M059J (cell line): ENCODE results near the gene ETF1. TPM values are rescaled to one million over a fixed set of nuclear protein-coding genes. Genes with fewer than 3 reads are reported as not detected.
A peak's percentile ranks its signal among the peaks of the same experiment; 100 is the strongest.
"Not testable (repeated sequence)": the region's sequence is repeated elsewhere in the genome, so short reads cannot be mapped to it uniquely, and the experiment has no call there.

Experiments
- DNase-seq: peaks from one replicate; pipeline ENCODE4 v3.0.0-alpha.2; 2012; ENCODE audit warnings: low read depth
- total RNA-seq: library from RNA; depleted of rRNA; stranded (reverse); fragments of >200 nt; shearing (Covaris generic); gene quantifications from 2 replicates; pipeline ENCODE4 v1.2.3, GENCODE V29; 2014

Gene ETF1
- total RNA-seq, 1 experiment from 2014 or later: 91.3 TPM

DNA sequence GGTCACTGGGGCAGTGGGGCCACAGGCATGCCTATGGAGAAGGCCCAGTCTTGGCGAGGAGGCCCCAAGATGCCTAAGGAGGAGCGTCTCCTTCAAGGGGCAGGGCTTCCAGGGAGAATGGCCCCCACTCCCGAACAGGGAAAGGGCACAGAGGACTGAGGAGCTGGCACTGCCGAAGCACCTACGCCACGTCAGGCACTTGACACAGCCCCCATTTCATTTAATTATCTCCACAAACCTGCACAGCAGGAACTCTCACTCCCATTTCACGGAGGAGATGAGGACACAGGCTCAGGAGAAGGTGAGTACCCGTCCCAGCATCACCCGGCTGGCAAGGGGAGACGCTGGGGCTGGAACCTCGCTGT is 51.8 kb downstream of the ETF1 start:
- no peak for DNase-seq

DNA sequence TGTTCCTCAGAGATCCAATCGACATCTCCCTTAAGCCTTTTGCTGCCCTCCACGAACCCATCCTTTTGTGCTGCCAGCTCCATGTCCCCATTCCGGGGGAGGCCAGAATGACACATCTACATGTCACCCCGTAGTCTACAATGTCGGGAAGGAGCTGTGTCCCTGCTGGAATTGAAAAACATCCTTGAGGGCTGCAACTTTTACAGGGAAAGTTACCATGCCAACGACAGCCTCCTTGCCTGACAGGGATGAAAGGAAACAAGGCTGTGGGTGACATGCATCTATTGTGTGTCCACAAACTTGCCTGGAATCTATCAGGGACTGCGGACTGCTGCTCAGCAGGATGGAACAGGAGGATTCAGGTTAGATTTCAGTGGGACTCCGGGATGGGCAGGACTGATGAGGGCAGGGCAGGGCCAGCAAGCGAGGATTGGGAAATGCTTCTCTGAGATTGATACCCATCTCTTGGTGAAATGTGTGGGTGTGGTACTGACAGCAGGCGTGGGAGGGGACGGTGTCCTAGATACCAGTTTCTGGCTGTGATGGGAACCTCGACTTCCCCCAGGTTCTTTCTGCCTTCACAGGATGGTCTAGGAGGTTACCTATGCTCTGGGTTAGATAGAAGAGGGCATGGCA is 52.3 kb downstream of the ETF1 start:
- peak; percentile 18 for DNase-seq

DNA sequence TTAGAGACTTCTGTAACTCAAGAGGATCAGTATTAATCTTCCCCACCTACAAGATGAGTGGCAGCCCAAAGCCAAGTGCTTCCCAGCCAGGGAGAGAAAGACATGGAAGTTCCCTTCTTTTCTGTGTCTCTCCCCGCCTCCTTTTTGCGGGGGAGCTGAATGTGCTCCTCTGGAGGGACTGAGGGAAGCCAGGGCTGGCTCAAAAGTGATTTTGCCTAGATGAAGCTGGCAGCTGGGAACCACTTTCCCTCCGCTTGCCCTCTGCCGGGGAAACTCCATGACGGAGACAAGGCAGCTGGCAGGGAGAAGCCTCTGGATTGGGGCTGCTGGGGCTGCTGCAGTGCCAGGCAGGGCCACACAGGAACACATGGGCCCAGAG is 53.4 kb downstream of the ETF1 start:
- no peak for DNase-seq

DNA sequence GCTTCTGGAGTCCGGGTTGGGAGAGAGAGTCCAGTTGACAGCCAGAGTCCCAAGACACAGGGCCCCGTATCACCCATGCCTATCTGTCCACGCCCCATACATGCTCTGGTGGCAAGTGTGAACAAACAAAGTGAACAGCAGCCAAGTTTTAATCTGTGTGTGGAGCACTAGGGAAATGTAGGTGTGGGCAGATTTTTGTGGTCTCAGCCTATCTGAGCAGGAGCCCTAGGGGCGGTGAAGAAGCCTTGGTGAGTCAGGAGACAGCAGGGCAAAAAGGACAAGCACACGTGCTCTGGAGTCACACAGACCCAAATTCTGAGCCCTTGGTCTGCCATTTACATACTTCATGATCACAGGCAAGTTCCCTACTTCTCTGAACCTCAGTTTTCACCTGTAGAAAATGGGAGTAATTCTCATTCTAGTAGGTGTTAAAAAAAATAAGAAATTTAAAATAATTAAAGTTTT is 54.5 kb downstream of the ETF1 start:
- DNase-seq: peak; percentile 83

DNA sequence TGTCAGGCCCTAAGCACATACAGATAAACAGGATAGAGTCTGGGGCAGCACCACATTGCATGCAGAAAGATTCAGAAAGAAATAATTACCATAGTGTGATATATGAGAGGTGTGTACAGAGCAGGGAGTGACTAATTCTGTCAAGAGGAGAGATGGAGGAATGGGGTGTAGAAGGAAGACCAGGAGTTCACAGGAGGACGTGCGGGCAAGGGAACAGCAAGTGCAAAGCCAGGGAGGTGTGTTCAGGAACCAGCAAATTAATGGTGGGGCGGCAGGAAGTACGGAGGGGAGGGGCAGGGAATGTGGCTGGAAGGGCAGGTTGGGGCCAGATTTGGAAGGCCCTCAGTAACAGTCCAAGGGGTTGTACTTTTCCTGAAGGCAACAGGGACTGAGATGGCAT is 60.4 kb downstream of the ETF1 start:
- DNase-seq: no peak

DNA sequence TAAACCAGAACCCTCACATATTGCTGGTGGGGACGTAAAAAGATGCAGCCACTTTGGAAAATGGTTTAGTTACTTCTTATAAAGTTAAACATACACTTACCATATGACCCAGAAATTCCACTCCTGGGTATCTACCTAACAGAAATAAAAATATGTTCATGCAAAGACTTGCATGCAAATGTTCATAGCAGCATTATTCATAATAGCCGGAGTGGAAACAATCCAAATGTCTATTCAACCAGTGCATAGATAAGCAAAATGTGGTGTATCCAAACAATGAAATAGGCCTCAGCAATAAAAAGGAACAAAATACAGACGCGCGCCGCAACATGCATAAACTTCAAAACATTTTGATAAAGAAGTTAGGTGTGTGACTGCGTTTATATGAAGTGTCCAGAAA is 66.1 kb downstream of the ETF1 start:
- DNase-seq: no peak

DNA sequence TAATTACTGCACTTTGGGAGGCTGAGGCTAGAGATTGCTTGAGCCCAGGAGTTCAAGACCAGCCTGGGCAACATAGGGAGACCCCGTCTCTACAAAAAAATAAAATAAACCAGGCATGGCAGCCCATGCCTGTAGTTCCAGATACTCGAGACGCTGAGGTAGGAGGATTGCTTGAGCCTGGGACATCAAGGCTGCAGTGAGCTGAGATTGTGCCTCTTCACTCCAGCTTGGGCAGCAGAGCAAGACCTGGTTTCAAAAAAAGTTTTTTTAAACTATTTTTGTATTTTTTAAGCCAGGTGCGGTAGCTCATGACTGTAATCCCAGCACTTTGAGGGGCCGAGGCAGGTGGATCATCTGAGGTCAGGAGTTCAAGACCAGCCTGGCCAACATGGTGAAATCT is 69.9 kb downstream of the ETF1 start:
- not testable (repeated sequence) for DNase-seq

DNA sequence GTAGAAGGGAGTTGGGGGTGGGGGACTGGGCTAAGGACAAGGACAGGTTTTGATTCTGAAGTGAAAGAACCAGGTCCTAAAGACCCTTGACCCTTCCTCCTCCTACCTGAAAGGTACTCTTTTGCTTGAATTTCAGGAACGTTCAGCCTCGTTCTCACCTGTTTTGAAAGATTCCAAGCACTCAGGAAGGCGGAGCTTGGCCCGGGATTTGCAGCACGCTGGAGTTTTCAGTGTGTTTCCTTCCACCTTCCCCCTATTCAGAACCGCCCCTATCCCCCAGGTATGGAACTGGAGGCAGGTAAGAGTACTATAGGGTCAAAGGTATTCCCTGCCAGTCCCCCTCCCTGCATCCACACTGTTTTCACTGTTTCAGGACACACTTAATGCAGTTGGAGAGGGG is 70.7 kb downstream of the ETF1 start:
- DNase-seq: no peak

DNA sequence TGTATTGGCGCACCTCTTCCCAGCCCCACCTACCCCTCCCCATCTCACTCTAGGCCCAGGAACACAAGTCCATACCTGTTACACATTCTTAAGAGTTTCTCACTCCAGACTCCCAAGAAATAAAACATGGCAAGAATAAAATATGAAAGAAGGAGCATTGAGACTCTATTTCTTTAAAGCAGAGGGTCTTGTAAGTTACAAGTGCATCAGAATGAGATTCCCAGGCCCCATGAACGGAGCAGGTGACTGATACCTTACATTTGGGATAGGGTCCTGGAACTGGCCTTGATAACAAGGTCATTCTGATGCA is 72.0 kb downstream of the ETF1 start:
- DNase-seq: no peak

DNA sequence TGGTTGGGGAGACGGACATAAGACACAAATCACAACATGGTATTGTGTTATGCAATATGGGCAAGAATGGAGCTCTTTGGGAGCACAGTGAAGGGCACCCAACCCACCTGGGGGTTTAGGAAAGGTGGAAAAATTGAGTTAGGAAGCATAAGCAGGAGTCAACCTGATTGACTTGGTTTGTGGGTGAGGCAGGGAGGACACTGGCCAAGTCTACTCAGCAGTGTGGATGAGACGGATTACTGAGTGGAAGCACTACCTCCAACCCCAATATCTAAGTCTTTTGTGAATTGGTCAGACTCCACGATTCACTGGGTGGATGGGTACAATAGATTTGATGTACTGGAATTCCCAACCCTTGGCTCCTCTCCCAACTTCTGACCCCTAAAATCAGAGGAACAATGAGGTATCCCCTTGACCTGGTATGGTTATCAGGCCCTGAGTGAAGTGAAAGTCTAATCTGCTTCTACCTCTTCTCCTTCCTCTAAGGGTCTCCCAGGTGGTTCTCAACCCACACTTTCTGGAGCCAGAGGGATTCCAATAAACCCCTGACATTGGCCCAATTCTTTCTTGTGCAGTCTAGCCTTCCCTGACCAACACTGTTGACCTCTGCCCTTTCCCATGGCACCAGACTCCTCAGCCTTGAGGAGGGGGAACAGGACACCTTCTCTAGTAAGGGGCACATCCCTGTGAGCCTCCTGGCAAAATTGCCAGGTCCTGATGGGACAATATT is 72.5 kb downstream of the ETF1 start:
- DNase-seq: no peak

DNA sequence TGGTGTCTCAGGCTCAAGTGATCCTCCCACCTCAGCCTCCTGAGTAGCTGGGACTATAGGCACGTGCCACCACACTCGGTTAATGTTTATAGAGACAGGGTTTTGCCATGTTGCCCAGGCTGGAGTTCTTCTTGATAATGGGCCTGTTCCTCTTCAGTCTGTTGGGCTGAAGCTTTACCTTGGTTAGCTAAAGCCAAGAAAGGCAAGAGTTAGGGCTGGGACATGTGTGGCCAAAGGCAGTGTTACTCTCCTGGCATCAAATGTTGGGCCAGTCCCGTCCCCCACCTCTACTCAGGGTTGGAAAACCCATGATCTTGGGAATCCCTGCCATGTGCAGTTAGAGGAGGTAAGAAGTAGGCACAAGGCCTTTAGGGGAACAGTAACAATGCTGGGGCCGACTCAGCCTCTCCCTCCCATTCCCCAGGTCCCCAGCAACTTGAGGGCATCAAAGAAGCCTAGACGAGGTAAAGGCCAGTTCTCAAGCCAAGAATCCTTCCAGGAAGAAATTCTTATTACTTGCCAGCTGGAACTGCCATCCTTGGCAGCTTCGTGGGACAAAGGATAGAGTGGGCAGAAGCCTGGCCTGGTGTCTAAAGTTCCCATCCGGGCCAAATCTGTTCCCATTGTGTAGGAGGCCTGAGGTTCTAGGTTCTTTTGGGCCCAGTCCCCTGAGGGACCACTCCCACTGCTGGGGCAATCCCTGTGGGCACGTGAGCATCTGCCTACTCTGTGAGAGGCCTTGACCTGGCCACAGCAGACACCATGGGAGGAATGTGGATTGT is 73.3 kb downstream of the ETF1 start:
- DNase-seq: peak; percentile 84

DNA sequence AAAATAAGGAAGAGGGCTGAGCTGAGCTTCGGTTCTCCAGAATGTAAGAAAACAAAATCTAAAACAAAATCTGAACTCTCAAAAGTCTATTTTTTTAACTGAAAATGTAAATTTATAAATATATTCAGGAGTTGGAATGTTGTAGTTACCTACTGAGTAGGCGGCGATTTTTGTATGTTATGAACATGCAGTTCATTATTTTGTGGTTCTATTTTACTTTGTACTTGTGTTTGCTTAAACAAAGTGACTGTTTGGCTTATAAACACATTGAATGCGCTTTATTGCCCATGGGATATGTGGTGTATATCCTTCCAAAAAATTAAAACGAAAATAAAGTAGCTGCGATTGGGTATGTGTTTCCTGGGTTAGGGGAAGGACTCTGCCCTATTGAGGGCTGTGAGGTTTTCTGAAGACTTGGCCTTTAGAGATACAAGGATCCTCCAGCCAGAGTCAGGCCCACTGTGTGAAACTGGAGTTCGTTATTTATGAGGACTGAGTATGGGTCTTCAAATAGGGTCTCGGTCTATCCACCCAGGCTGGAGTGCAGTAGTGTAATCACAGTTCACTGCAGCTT is 74.0 kb downstream of the ETF1 start:
- no peak for DNase-seq

DNA sequence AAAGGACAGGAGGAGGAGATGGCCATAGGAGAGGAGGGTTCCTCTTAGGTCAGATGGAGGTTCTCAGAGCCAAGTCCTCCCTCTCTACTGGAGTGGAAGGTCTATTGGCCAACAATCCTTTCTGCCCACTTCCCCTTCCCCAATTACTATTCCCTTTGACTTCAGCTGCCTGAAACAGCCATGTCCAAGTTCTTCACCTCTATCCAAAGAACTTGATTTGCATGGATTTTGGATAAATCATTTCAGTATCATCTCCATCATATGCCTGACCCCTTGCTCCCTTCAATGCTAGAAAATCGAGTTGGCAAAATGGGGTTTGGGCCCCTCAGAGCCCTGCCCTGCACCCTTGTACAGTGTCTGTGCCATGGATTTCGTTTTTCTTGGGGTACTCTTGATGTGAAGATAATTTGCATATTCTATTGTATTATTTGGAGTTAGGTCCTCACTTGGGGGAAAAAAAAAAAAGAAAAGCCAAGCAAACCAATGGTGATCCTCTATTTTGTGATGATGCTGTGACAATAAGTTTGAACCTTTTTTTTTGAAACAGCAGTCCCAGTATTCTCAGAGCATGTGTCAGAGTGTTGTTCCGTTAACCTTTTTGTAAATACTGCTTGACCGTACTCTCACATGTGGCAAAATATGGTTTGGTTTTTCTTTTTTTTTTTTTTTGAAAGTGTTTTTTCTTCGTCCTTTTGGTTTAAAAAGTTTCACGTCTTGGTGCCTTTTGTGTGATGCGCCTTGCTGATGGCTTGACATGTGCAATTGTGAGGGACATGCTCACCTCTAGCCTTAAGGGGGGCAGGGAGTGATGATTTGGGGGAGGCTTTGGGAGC is 74.7 kb downstream of the ETF1 start:
- peak; percentile 62 for DNase-seq

DNA sequence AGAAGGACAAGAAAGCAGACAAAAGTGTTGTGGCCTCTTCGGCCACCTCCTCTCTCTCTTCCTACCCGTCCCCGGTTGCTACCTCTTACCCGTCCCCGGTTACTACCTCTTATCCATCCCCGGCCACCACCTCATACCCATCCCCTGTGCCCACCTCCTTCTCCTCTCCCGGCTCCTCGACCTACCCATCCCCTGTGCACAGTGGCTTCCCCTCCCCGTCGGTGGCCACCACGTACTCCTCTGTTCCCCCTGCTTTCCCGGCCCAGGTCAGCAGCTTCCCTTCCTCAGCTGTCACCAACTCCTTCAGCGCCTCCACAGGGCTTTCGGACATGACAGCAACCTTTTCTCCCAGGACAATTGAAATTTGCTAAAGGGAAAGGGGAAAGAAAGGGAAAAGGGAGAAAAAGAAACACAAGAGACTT is 75.3 kb downstream of the ETF1 start:
- DNase-seq: no peak

DNA sequence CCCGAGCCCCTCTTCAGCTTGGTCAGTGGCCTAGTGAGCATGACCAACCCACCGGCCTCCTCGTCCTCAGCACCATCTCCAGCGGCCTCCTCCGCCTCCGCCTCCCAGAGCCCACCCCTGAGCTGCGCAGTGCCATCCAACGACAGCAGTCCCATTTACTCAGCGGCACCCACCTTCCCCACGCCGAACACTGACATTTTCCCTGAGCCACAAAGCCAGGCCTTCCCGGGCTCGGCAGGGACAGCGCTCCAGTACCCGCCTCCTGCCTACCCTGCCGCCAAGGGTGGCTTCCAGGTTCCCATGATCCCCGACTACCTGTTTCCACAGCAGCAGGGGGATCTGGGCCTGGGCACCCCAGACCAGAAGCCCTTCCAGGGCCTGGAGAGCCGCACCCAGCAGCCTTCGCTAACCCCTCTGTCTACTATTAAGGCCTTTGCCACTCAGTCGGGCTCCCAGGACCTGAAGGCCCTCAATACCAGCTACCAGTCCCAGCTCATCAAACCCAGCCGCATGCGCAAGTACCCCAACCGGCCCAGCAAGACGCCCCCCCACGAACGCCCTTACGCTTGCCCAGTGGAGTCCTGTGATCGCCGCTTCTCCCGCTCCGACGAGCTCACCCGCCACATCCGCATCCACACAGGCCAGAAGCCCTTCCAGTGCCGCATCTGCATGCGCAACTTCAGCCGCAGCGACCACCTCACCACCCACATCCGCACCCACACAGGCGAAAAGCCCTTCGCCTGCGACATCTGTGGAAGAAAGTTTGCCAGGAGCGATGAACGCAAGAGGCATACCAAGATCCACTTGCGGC is 75.9 kb downstream of the ETF1 start:
- peak; percentile 54 for DNase-seq

DNA sequence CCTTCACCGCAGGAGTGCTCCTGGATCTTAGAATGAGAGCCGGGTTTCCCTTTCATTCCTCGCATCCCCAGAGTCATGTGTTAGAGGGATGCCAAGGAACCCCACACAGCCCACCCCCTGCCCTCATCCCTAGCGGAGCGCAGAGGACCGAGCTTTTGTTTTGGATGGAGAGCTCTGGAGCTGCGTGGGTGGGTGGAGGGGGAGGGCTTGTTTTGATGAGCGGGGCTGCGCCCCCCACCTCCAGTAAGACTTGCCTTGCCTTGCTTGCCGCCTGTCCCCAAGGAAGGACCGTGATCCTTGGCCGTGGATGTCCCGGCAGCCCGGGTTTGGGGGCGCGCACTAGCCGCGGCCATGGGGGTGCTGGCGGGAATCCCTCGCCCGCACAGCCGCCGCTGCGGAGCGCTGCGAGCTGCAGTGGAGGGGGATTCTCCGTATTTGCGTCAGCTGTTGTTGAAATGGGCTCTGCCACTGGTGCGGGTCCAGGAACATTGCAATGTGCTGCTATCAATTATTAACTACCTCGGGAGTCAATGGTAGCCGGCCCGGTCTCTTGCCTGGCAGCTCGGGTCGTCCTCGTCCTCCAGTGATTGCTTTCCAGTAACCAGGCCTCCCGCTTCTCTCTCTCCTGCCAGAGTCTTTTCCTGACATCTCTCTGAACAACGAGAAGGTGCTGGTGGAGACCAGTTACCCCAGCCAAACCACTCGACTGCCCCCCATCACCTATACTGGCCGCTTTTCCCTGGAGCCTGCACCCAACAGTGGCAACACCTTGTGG is 76.7 kb downstream of the ETF1 start:
- DNase-seq: peak; percentile 51

DNA sequence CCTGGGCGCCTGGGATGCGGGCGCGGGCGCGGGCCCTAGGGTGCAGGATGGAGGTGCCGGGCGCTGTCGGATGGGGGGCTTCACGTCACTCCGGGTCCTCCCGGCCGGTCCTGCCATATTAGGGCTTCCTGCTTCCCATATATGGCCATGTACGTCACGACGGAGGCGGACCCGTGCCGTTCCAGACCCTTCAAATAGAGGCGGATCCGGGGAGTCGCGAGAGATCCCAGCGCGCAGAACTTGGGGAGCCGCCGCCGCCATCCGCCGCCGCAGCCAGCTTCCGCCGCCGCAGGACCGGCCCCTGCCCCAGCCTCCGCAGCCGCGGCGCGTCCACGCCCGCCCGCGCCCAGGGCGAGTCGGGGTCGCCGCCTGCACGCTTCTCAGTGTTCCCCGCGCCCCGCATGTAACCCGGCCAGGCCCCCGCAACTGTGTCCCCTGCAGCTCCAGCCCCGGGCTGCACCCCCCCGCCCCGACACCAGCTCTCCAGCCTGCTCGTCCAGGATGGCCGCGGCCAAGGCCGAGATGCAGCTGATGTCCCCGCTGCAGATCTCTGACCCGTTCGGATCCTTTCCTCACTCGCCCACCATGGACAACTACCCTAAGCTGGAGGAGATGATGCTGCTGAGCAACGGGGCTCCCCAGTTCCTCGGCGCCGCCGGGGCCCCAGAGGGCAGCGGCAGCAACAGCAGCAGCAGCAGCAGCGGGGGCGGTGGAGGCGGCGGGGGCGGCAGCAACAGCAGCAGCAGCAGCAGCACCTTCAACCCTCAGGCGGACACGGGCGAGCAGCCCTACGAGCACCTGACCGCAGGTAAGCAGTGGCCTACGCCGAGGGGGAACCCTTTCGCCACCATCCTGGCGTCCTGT is 77.5 kb downstream of the ETF1 start, which contains the start of gene EGR1:
Gene EGR1, plus strand, starts transcription at position 219 of the 864 bp plus-strand sequence. Its CDS starts 283 bp downstream, at position 502.
- peak; percentile 88 for DNase-seq

DNA sequence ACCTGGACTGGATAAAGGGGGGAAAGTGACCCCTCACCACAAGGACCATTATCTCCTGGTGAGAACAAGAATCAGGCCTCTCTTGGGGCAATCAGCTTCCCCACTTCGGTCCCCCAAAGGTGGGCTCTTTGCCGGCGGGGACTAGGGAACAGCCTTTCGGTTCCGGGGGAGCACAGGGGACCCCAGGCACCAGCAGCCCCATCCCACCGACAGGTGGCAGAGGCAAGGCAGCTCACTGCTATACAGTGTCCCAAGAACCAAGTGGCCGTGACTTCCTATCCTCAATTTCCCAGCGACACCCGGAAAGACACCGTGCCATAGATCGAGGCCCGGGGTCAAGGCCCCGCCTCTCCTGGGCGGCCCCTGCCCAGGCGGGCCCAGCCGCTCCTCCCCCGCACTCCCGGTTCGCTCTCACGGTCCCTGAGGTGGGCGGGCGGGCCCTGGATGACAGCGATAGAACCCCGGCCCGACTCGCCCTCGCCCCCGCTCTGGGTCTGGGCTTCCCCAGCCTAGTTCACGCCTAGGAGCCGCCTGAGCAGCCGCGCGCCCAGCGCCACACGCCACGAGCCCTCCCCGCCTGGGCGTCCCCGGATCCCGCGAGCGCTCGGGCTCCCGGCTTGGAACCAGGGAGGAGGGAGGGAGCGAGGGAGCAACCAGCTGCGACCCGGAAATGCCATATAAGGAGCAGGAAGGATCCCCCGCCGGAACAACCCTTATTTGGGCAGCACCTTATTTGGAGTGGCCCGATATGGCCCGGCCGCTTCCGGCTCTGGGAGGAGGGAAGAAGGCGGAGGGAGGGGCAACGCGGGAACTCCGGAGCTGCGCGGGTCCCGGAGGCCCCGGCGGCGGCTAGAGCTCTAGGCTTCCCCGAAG is 78.4 kb downstream of the ETF1 start:
- peak; percentile 97 for DNase-seq
